HepG2 (cell line): ENCODE measurements around the gene FGD5. TPM values are rescaled to one million over a fixed set of nuclear protein-coding genes. Genes with fewer than 3 reads are reported as not detected.

Source experiments
- ATAC-seq: fragments of 200-7000 bp; cut with Tn5 transposase; 3 replicates; pipeline ENCODE4 v1.9.1; 2020; ENCODE audit warnings: mild to moderate bottlenecking, moderate library complexity
- BruUV-seq: library from RNA; stranded (reverse); fragments of 400-500 nt; replicated peaks from 2 replicates; lab custom pipeline; 2021; lab: Mats Ljungman, UMichigan
- CTCF ChIA-PET: fragments of 300-600 bp; formaldehyde crosslinking; extraction: SDS; loops from one replicate; lab custom pipeline; 2021; ENCODE audit warnings: low total read pairs, inconsistent platforms, low intra/inter-chr PET ratio; lab: Yijun Ruan, JAX
- POLR2A ChIA-PET: fragments of 350-600 bp; sonication (Branson Sonifier 250); formaldehyde crosslinking; loops from one replicate; lab custom pipeline; 2020; ENCODE audit warnings: antibody characterized with exemption, inconsistent platforms; lab: Yijun Ruan, JAX
- DNase-seq: peaks from one replicate; pipeline ENCODE4 v3.0.0-alpha.2; 2015; ENCODE audit warnings: low spot score
- FAIRE-seq: peaks from 3 replicates; lab custom pipeline; 2011; peaks lifted over from hg19 to GRCh38; lab: Jason Lieb, UNC
- H2AFZ ChIP-seq: one replicate; pipeline ENCODE4 v1.6.1; 2011; ENCODE audit warnings: low read length, inconsistent platforms
- H3K27ac ChIP-seq: fragments of 300-600 bp; 3 replicates; pipeline ENCODE4 v1.8.0; 2011; ENCODE audit warnings: mixed run types, mild to moderate bottlenecking, mixed read lengths, low read length, inconsistent platforms; ENCODE audit not compliant: insufficient read depth; ENCODE audit errors: extremely low read length
- H3K27me3 ChIP-seq, 2 experiments: fragments of 200-600 bp in 1 of 2; 2 replicates in 1 of 2; 3 replicates in 1 of 2; pipeline versions ENCODE4 v1.6.0 to v1.8.0; 2011; ENCODE audit warnings: low read length in 2 of 2, mild to moderate bottlenecking in 2 of 2, moderate library complexity in 2 of 2, inconsistent platforms in 1 of 2; ENCODE audit not compliant: insufficient read depth in 2 of 2, control insufficient read depth in 1 of 2
- H3K36me3 ChIP-seq, 2 experiments: fragments of 200-600 bp in 1 of 2; replicated peaks in 1 of 2; 2 replicates in 1 of 2; 3 replicates in 1 of 2; pipeline versions ENCODE4 v1.5.1 to v1.8.0; 2011; ENCODE audit warnings: low read length in 2 of 2, inconsistent platforms in 1 of 2; ENCODE audit not compliant: insufficient read depth in 2 of 2, control insufficient read depth in 1 of 2
- H3K4me1 ChIP-seq: 2 replicates; pipeline ENCODE4 v1.5.1; 2012; ENCODE audit warnings: low read length, inconsistent platforms; ENCODE audit not compliant: insufficient read depth
- H3K4me2 ChIP-seq: 2 replicates; pipeline ENCODE4 v1.6.0; 2011; ENCODE audit warnings: low read depth, low read length, inconsistent platforms
- H3K4me3 ChIP-seq, 3 experiments: fragments of 200-600 bp in 1 of 3; sonication (generic), shearing (Covaris generic) in 1 of 3; replicated peaks in 1 of 3; 2 replicates each; pipeline ENCODE4 v1.5.1; 2011 to 2016; ENCODE audit warnings: low read length in 3 of 3, inconsistent platforms in 2 of 3, low read depth in 2 of 3, mild to moderate bottlenecking in 2 of 3, control low read depth in 1 of 3, mixed read lengths in 1 of 3; ENCODE audit not compliant: insufficient read depth in 1 of 3
- H3K79me2 ChIP-seq: one replicate; pipeline ENCODE4 v1.6.1; 2011; ENCODE audit warnings: low read length, inconsistent platforms; ENCODE audit not compliant: insufficient read depth
- H3K9ac ChIP-seq: 2 replicates; pipeline ENCODE4 v1.6.0; 2011; ENCODE audit warnings: mild to moderate bottlenecking, low read depth, low read length, inconsistent platforms; ENCODE audit not compliant: insufficient read depth
- H3K9me3 ChIP-seq: 2 replicates; pipeline ENCODE4 v1.5.1; 2012; ENCODE audit warnings: mild to moderate bottlenecking, low read length
- H4K20me1 ChIP-seq: 2 replicates; pipeline ENCODE4 v1.6.0; 2011; ENCODE audit warnings: inconsistent platforms, mild to moderate bottlenecking, low read length, moderate library complexity; ENCODE audit not compliant: insufficient read depth
- CCAR2 ChIP-seq: fragments of 200-400 bp; formaldehyde crosslinking; optimal IDR thresholded peaks from 2 replicates; pipeline ENCODE3; 2018; ENCODE audit warnings: low read depth, mild to moderate bottlenecking, low read length, moderate library complexity
- EHMT2 ChIP-seq: fragments of 200-600 bp; sonication (generic); IDR thresholded peaks from 2 replicates; pipeline ENCODE4 v1.7.0; 2017; ENCODE audit warnings: antibody characterized with exemption, low read depth, low read length, borderline replicate concordance
- FLYWCH1 ChIP-seq: sonication (generic); formaldehyde crosslinking; IDR thresholded peaks from 2 replicates; pipeline ENCODE4 v1.8.1; 2023; ENCODE audit warnings: mild to moderate bottlenecking, missing genetic modification reagents
- IKZF4 ChIP-seq: sonication (generic); formaldehyde crosslinking; IDR thresholded peaks from 2 replicates; pipeline ENCODE4 v1.5.1; 2020; ENCODE audit warnings: borderline replicate concordance, mild to moderate bottlenecking, low read depth, missing genetic modification reagents; ENCODE audit errors: not compliant biosample characterization
- JUND ChIP-seq: sonication (generic); formaldehyde crosslinking; IDR thresholded peaks from 2 replicates; pipeline ENCODE4 v1.8.0; 2022; ENCODE audit warnings: mild to moderate bottlenecking, missing genetic modification reagents
- KLF9 ChIP-seq: IDR thresholded peaks from 2 replicates; pipeline ENCODE4 v1.6.1; 2016; ENCODE audit warnings: low read depth
- NFRKB ChIP-seq: fragments of 450-650 bp; IDR thresholded peaks from 2 replicates; pipeline ENCODE4 v1.6.1; 2017
- PHF5A ChIP-seq: IDR thresholded peaks from one replicate; pipeline ENCODE4 v1.6.1; 2018; ENCODE audit warnings: low read depth, missing genetic modification reagents; ENCODE audit not compliant: unreplicated experiment
- POLR2G ChIP-seq: fragments of 200-400 bp; formaldehyde crosslinking; IDR thresholded peaks from 2 replicates; pipeline ENCODE4 v1.6.1; 2018; ENCODE audit warnings: mild to moderate bottlenecking, low read depth, low read length, moderate library complexity
- SIX1 ChIP-seq: sonication (generic); formaldehyde crosslinking; IDR thresholded peaks from 2 replicates; pipeline ENCODE4 v1.4.0; 2020; ENCODE audit warnings: missing genetic modification reagents, borderline replicate concordance
- ZFP82 ChIP-seq: sonication (generic); formaldehyde crosslinking; IDR thresholded peaks from 2 replicates; pipeline ENCODE4 v1.5.1; 2020; ENCODE audit warnings: mild to moderate bottlenecking, missing genetic modification reagents, borderline replicate concordance
- ZFX ChIP-seq: sonication (generic); formaldehyde crosslinking; IDR thresholded peaks from 2 replicates; pipeline ENCODE4 v1.4.0; 2020; ENCODE audit warnings: mild to moderate bottlenecking, low read depth, missing genetic modification reagents, moderate library complexity
- ZNF225 ChIP-seq: sonication (generic); formaldehyde crosslinking; IDR thresholded peaks from 2 replicates; pipeline ENCODE4 v1.4.0; 2020; ENCODE audit warnings: mild to moderate bottlenecking, missing genetic modification reagents
- ZNF329 ChIP-seq: sonication (generic); formaldehyde crosslinking; IDR thresholded peaks from 2 replicates; pipeline ENCODE4 v1.9.0; 2021; ENCODE audit warnings: low read depth, mild to moderate bottlenecking, missing genetic modification reagents
- ZNF567 ChIP-seq: sonication (generic); formaldehyde crosslinking; IDR thresholded peaks from 2 replicates; pipeline ENCODE4 v1.8.1; 2023; ENCODE audit warnings: mild to moderate bottlenecking, missing genetic modification reagents, borderline replicate concordance
- ZNF770 ChIP-seq: sonication (generic); formaldehyde crosslinking; IDR thresholded peaks from 2 replicates; pipeline ENCODE4 v1.5.0; 2020; ENCODE audit warnings: mild to moderate bottlenecking, missing genetic modification reagents
- WGBS: methylation state at CpG from one replicate; pipeline ENCODE4 v1.1.6; 2017; ENCODE audit warnings: low lambda C conversion rate; 5-methylcytosine and 5-hydroxymethylcytosine counted together
- in situ Hi-C: cut with HindIII; loops from 2 replicates; pipeline ENCODE4 v1.10.0; 2017; ENCODE audit warnings: low pct_unique_long_range_greater_than_20kb; ENCODE audit not compliant: extremely low pct_ligation_motif_present
- intact Hi-C: fragments of 100-400 bp; cut with micrococcal nuclease; formaldehyde crosslinking; loops from one replicate; pipeline ENCODE4 v1.10.0; 2022; ENCODE audit not compliant: unreplicated experiment
- polyA plus RNA-seq, 8 experiments: library from polyadenylated mRNA; depleted of rRNA in 3 of 8; stranded (reverse) in 7 of 8; unstranded in 1 of 8; fragments of >200 nt; fragmentation: Illumina TruSeq in 4 of 8; extraction: Trizol in 4 of 8; gene quantifications; 2 replicates each; pipeline versions ENCODE4 v1.2.1 to v1.2.3, GENCODE V29; 2011 to 2016; ENCODE audit warnings: low read depth in 4 of 8, missing spikeins in 1 of 8, mixed read lengths in 1 of 8; ENCODE audit not compliant: insufficient read depth in 1 of 8
- total RNA-seq, 5 experiments: library from RNA; depleted of rRNA; stranded (reverse); fragments of >200 nt; fragmentation: Illumina TruSeq; extraction: Trizol; gene quantifications; 2 replicates each; pipeline ENCODE4 v1.2.3, GENCODE V29; 2016; ENCODE audit warnings: low read depth in 1 of 5

The FGD5 gene
- total and polyA plus RNA-seq, 2 of the 13 experiments (the other 11 are each of a cell fraction or from before 2014, with no cell fraction given): 0.17 TPM; not detected in 1

GRCh38 chr3:14796403-14797077, 22.2 kb upstream of the FGD5 start:
- Histone ChIP-seq H3K9ac (no peak overlapping the region), H3K4me1 (peaks cover 16% of the 10 kb centered on the region)
- intact Hi-C loops: no loop called here
- TF ChIP-seq CCAR2 (no peak), ZFP82 (CRISPR knock-in tag) (no peak), ZFX (CRISPR knock-in tag) (no peak), KLF9 (CRISPR knock-in tag) (no peak), ZNF567 (CRISPR knock-in tag) (no peak), ZNF770 (CRISPR knock-in tag) (no peak), ZNF329 (CRISPR knock-in tag) (no peak), IKZF4 (CRISPR knock-in tag) (no peak), NFRKB (no peak), SIX1 (CRISPR knock-in tag) (no peak), JUND (no peak), POLR2G (no peak), PHF5A (CRISPR knock-in tag) (no peak), ZNF225 (CRISPR knock-in tag) (no peak), EHMT2 (no peak), FLYWCH1 (no peak)
- TF ChIP-seq, all 625 proteins: peak for 0
- CTCF ChIA-PET: no interaction called here
- Histone ChIP-seq H3K27me3 (peaks cover 0 to 8% of the 10 kb centered on the region in 2 experiments; a peak in 3 of 5 replicates), H3K27ac (no peak overlapping the region), H2AFZ (no peak overlapping the region), H3K79me2 (no peaks in the 10 kb centered on the region), H3K4me3 (no peak overlapping the region), H3K4me2 (no peak overlapping the region), H3K36me3 (no peaks in the 10 kb centered on the region), H3K9me3 (no peaks in the 10 kb centered on the region), H4K20me1 (no peaks in the 10 kb centered on the region)
- no peak for DNase-seq
- 62% methylated on average over 13 of the region's 14 CpGs for WGBS
- no peak for FAIRE-seq
- POLR2A ChIA-PET: no interaction called here
- ATAC-seq: no peak
- BruUV-seq: no TSS peak
- in situ Hi-C loops: no loop called here
